ENCODE measurements around the gene ZNF224.

GRCh38 chr19:44112802-44113137 is 18.6 kb downstream of the ZNF224 start:
- TF ChIP-seq EP300 (IDR thresholded peaks at IDR 0.05) (no peak), POLR2A (IDR thresholded peaks at IDR 0.05) (no peak)
- TF ChIP-seq, protein P1, sequence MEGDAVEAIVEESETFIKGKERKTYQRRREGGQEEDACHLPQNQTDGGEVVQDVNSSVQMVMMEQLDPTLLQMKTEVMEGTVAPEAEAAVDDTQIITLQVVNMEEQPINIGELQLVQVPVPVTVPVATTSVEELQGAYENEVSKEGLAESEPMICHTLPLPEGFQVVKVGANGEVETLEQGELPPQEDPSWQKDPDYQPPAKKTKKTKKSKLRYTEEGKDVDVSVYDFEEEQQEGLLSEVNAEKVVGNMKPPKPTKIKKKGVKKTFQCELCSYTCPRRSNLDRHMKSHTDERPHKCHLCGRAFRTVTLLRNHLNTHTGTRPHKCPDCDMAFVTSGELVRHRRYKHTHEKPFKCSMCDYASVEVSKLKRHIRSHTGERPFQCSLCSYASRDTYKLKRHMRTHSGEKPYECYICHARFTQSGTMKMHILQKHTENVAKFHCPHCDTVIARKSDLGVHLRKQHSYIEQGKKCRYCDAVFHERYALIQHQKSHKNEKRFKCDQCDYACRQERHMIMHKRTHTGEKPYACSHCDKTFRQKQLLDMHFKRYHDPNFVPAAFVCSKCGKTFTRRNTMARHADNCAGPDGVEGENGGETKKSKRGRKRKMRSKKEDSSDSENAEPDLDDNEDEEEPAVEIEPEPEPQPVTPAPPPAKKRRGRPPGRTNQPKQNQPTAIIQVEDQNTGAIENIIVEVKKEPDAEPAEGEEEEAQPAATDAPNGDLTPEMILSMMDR (IDR thresholded peaks at IDR 0.05): no peak

Data from tibial nerve (tissue), 4 donors.